Coronary artery (tissue), 2 donors: ENCODE results near the gene ATRAID.
A peak's percentile ranks its signal among the peaks of the same experiment; 100 is the strongest.

ENCODE experiments used
- DNase-seq: peaks from one replicate; pipeline ENCODE4 v3.0.0-alpha.2; 2017; ENCODE audit warnings: low spot score
- H3K27ac ChIP-seq, 2 donors: fragments of 200-600 bp; sonication (generic); one replicate each; pipeline ENCODE4 v1.5.1; 2016 to 2019
- H3K4me3 ChIP-seq: fragments of 200-600 bp; sonication (generic); 2 replicates; pipeline ENCODE4 v1.5.1; 2016; ENCODE audit warnings: mild to moderate bottlenecking, moderate library complexity
- CTCF ChIP-seq: fragments of 200-600 bp; sonication (generic); IDR thresholded peaks from one replicate; pipeline ENCODE4 v1.5.1; 2019; ENCODE audit warnings: antibody characterized with exemption

Gene ATRAID, protein sequence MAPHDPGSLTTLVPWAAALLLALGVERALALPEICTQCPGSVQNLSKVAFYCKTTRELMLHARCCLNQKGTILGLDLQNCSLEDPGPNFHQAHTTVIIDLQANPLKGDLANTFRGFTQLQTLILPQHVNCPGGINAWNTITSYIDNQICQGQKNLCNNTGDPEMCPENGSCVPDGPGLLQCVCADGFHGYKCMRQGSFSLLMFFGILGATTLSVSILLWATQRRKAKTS

DNA sequence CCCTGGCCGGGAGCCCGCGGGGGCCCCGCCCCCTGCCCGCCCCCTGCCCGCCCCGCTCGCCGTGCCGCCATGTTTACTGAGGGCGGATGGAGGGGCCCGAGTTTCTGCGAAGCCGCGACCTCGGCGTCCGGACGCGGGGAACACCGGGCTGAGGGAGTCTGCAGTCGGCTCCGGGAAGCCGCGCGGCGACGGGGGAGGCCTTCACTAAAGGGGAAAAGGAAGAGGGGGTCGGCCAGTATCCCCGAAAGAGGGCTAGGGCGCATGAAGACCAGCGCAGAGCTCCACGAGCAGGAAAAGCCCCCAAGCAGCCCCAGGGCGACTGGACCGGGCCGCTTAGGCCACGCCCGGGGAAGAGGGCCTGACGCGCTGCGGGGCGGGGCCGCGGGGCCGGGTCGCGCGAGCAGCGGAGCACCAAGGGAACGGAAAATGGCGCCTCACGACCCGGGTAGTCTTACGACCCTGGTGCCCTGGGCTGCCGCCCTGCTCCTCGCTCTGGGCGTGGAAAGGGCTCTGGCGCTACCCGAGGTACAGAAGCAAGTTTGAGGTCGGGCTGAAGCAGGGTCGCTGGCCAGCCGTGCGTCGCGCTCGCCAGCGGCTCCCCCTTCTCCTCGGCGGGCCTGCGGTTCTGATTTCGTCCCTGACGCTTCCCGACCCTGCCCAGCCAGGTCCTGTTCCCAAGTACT, at the start of gene ATRAID, which contains the start of gene SLC5A6:
ATRAID (plus strand) TSS at position 99 of the 683 bp plus-strand sequence; CDS start at position 427, 328 bp downstream.
SLC5A6 (minus strand) TSS at position 326 of the 683 bp plus-strand sequence. CDS start 4,618 bp downstream, outside the sequence.
- DNase-seq = peak; percentile 90
- peak within 1 kb of the TSS; percentile 93 for H3K4me3 ChIP-seq
- no peak for TF ChIP-seq CTCF
- peak within 1 kb of the TSS; percentile 97 to 98 for H3K27ac ChIP-seq

DNA sequence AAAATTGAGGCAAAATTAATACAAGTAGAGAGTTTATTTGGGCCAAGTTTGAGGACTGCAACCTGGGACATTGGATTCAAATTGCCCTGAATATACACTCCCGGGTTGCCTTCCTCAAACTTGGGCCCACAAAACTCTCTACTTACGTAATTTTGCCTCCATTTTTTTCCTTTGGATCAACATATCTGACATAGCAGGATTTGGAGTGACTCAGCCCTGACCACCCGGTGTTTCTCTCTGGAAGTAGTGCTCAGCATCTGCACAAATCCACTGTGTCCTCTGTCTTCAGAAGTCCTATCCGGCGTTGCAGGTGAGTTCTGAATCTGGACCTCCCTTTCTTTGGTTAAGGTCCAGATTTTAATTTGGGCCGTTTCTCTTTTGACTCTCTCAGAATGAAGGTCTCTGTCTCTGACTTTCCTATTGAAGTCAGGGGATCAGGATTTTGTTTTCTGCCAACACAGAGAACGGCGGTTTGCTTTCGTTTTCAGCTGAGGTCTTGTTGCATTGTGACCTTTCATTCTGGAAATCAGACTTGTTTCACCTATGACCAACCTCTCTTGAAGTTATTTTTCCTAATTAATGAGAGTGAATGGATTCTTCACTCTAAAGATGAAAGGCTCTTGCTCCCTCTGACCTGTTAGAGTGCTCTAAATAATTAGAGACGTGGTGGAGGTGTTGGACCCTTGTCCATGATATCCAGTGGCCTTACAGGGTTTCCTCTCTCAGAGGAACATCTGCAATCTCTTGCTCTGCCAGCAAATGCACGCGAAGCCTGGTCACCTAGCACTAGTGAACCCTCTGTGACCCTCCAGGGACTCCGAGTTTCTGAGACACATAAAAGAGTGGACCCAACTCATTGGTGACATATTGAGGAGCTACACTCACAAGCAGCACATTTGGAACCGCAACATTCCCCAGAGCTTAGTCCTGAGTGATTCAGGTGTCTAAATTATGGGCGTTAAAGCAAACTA, 49.4 kb upstream of the ATRAID start:
- TF ChIP-seq CTCF = no peak
- H3K27ac ChIP-seq = no peak overlapping the region
- no peak for DNase-seq

GRCh38 chr2:27164960-27165763, 46.7 kb upstream of the ATRAID start:
- DNase-seq = no peak
- Histone ChIP-seq H3K4me3 (no peak overlapping the region), H3K27ac (no peak overlapping the region)
- no peak for TF ChIP-seq CTCF

More for the DNA sequence above, 49.4 kb upstream of the ATRAID start:
- no peak overlapping the region for H3K4me3 ChIP-seq

DNA sequence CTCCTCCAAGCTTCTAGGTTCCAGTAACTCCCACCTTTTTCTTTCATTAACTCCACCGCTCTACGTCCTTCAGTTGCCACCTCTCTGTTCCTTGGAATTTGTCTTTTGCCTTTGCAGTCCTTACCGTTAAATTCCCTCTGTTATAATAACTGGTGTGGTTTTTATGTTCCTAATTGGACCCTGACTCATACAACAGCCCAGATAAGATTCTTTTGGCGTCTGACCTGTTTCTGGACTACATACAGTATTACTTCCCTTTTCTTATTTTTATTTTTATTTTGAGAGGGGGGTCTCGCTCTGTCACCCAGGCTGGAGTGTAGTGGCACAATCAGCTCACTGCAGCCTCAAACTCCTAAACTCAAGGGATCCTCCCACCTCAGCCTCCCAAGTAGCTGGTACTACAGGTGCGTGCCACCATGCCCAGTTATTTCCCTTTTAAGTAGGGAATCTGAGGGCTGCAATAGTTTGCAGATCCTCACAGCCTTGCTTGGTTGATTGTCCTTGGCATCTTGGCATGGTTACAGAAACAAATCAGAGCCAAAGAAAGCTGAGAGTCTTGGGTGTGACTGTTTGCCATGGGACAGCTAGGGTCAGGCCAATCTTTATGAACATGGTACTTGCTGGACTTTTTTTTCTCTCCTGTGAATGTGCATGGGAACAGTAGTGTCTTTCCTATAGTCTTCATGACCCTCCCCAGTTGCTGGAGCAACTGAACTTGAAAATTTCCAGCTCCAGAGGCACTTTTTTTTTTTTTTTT, 41.1 kb upstream of the ATRAID start:
- no peak for TF ChIP-seq CTCF
- no peak overlapping the region for H3K4me3 ChIP-seq
- no peak for DNase-seq
- no peak overlapping the region for H3K27ac ChIP-seq

- no peak for DNase-seq
- no peak overlapping the region for H3K4me3 ChIP-seq
- no peak for TF ChIP-seq CTCF
- H3K27ac ChIP-seq = no peak overlapping the region
Observed at GRCh38 chr2:27171351-27171848, 40.4 kb upstream of the ATRAID start.
